Tibial nerve (tissue), 4 donors: ENCODE measurements around the gene SIRT7. TPM values are rescaled to one million over a fixed set of nuclear protein-coding genes. Genes with fewer than 3 reads are reported as not detected.
"Not testable (repeated sequence)": the region's sequence is repeated elsewhere in the genome, so short reads cannot be mapped to it uniquely, and the experiment has no call there.

ENCODE experiments used
- DNase-seq, 2 donors: peaks; one replicate each; pipeline ENCODE4 v3.0.0-alpha.2; 2019; ENCODE audit warnings: low spot score in 2 of 2
- H3K27ac ChIP-seq, 4 donors: fragments of 200-600 bp; sonication (generic) in 3 of 4; one replicate each; pipeline ENCODE4 v1.5.1; 2017 to 2019; ENCODE audit warnings: mild to moderate bottlenecking in 1 of 4
- H3K27me3 ChIP-seq, 2 donors: fragments of 200-600 bp; sonication (generic) in 1 of 2; one replicate each; pipeline versions ENCODE4 v1.5.1 to v1.6.0; 2017 to 2019
- H3K36me3 ChIP-seq, 3 donors: fragments of 200-600 bp; sonication (generic); one replicate each; pipeline ENCODE4 v1.5.1; 2018 to 2019
- H3K4me1 ChIP-seq, 4 donors: fragments of 200-600 bp; sonication (generic) in 3 of 4; one replicate each; pipeline ENCODE4 v1.5.1; 2017 to 2019
- H3K4me3 ChIP-seq, 4 donors: fragments of 200-600 bp; sonication (generic) in 3 of 4; one replicate each; pipeline ENCODE4 v1.5.1; 2017 to 2019; ENCODE audit warnings: mild to moderate bottlenecking in 1 of 4, moderate library complexity in 1 of 4
- H3K9me3 ChIP-seq, 4 donors: fragments of 200-600 bp; sonication (generic) in 3 of 4; one replicate each; pipeline ENCODE4 v1.5.1; 2017 to 2019
- CTCF ChIP-seq, 5 experiments: fragments of 200-600 bp in 3 of 5; fragments of 450-650 bp in 2 of 5; sonication (generic) in 3 of 5; IDR thresholded peaks; one replicate each; pipeline ENCODE4 v1.5.1; 2016 to 2019; ENCODE audit warnings: antibody characterized with exemption in 5 of 5, mild to moderate bottlenecking in 3 of 5, moderate library complexity in 2 of 5
- EP300 ChIP-seq, 2 donors: sonication (generic); formaldehyde crosslinking; IDR thresholded peaks; one replicate each; pipeline ENCODE4 v1.6.1; 2017; ENCODE audit warnings: antibody characterized with exemption in 2 of 2, mild to moderate bottlenecking in 1 of 2
- POLR2A ChIP-seq, 2 donors: fragments of 450-650 bp; IDR thresholded peaks; one replicate each; pipeline ENCODE4 v1.6.1; 2017; ENCODE audit warnings: antibody characterized with exemption in 2 of 2, mild to moderate bottlenecking in 2 of 2, moderate library complexity in 2 of 2
- WGBS, 2 donors: methylation state at CpG; one replicate each; pipeline ENCODE4 v1.1.5; 2018; 5-methylcytosine and 5-hydroxymethylcytosine counted together
- total RNA-seq, 4 donors: library from RNA; depleted of rRNA; stranded (reverse); fragments of >200 nt; gene quantifications; one replicate each; pipeline ENCODE4 v1.1.0, GENCODE V29; 2016

Gene SIRT7
- total RNA-seq, 4 donors from 2014 or later = 22.3 to 42.2 (median 30.7) TPM

- DNase-seq = no peak
- no peaks in the 10 kb centered on the region for H3K9me3 ChIP-seq
- H3K36me3 ChIP-seq = peaks cover 0 to 36% (median 3%) of the 10 kb centered on the region in 3 donors
- WGBS, 2 donors = 87 to 88% methylated on average over 52 to 57 of the region's 58 CpGs
- peak overlapping the region in 2 of 4 donors; percentile 26 to 34 for H3K4me3 ChIP-seq
- peaks cover 0 to 66% (median 38%) of the 10 kb centered on the region in 4 donors for H3K4me1 ChIP-seq
- TF ChIP-seq POLR2A (IDR thresholded peaks at IDR 0.05) (no peak), CTCF (IDR thresholded peaks at IDR 0.05) (no peak), EP300 (IDR thresholded peaks at IDR 0.05) (no peak)
- peak overlapping the region in 3 of 4 donors; percentile 39 to 62 (median 56) for H3K27ac ChIP-seq
- H3K27me3 ChIP-seq = no peaks in the 10 kb centered on the region
Observed at GRCh38 chr17:81922566-81923301, 4.8 kb upstream of the SIRT7 start.

GRCh38 chr17:81921996-81922565, 4.1 kb upstream of the SIRT7 start:
- Histone ChIP-seq H3K27ac (no peak overlapping the region), H3K4me1 (peaks cover 0 to 70% (median 42%) of the 10 kb centered on the region in 4 donors)
- no peak for TF ChIP-seq CTCF (IDR thresholded peaks at IDR 0.05)
- TF ChIP-seq POLR2A (IDR thresholded peaks at IDR 0.05) = no peak
- no peak for TF ChIP-seq EP300 (IDR thresholded peaks at IDR 0.05)

GRCh38 chr17:81921537-81921862, 3.5 kb upstream of the SIRT7 start:
- Histone ChIP-seq H3K27me3 (no peaks in the 10 kb centered on the region), H3K36me3 (peaks cover 0 to 36% (median 3%) of the 10 kb centered on the region in 3 donors), H3K27ac (no peak overlapping the region), H3K4me1 (peaks cover 0 to 72% (median 47%) of the 10 kb centered on the region in 4 donors), H3K9me3 (no peaks in the 10 kb centered on the region), H3K4me3 (no peak overlapping the region)
- TF ChIP-seq CTCF (IDR thresholded peaks at IDR 0.05) (no peak), EP300 (IDR thresholded peaks at IDR 0.05) (no peak), POLR2A (IDR thresholded peaks at IDR 0.05) (no peak)
- DNase-seq = no peak
- 70 to 85% methylated on average over 3 of the region's 3 CpGs for WGBS, 2 donors

More at GRCh38 chr17:81921996-81922565, 4.1 kb upstream of the SIRT7 start:
- no peaks in the 10 kb centered on the region for H3K9me3 ChIP-seq
- H3K36me3 ChIP-seq = peaks cover 0 to 36% (median 3%) of the 10 kb centered on the region in 3 donors
- 92 to 93% methylated on average over 23 of the region's 23 CpGs for WGBS, 2 donors
- H3K27me3 ChIP-seq = no peaks in the 10 kb centered on the region
- no peak overlapping the region for H3K4me3 ChIP-seq
- no peak for DNase-seq

GRCh38 chr17:81920612-81921536, 2.9 kb upstream of the SIRT7 start:
- 74 to 79% methylated on average over 29 to 33 of the region's 33 CpGs for WGBS, 2 donors
- DNase-seq = no peak
- Histone ChIP-seq H3K36me3 (peaks cover 0 to 38% (median 3%) of the 10 kb centered on the region in 3 donors), H3K9me3 (no peaks in the 10 kb centered on the region), H3K27ac (no peak overlapping the region), H3K4me1 (peaks cover 0 to 71% (median 45%) of the 10 kb centered on the region in 4 donors), H3K27me3 (no peaks in the 10 kb centered on the region), H3K4me3 (no peak overlapping the region)
- TF ChIP-seq POLR2A (IDR thresholded peaks at IDR 0.05) = no peak

- Histone ChIP-seq H3K9me3 (no peaks in the 10 kb centered on the region), H3K27me3 (no peaks in the 10 kb centered on the region), H3K4me3 (no peak overlapping the region), H3K27ac (peak overlapping the region in 1 of 4 donors; percentile 86), H3K4me1 (peaks cover 0 to 53% (median 30%) of the 10 kb centered on the region in 4 donors), H3K36me3 (peaks cover 0 to 56% (median 14%) of the 10 kb centered on the region in 3 donors)
- TF ChIP-seq POLR2A (IDR thresholded peaks at IDR 0.05) (no peak), EP300 (IDR thresholded peaks at IDR 0.05) (no peak), CTCF (IDR thresholded peaks at IDR 0.05) (no peak)
- 78 to 84% methylated on average over 14 to 15 of the region's 15 CpGs for whole genome bisulfite sequencing, 2 donors
- no peak for DNase-seq
Observed at GRCh38 chr17:81918832-81919545, 1.0 kb upstream of the SIRT7 start.

GRCh38 chr17:81918333-81918669, 325 bp upstream of the SIRT7 start:
- DNase-seq, H3K9me3 ChIP-seq, H3K27me3 ChIP-seq: not testable (repeated sequence)
- 28 to 30% methylated on average over 9 of the region's 9 CpGs for WGBS, 2 donors
- Histone ChIP-seq H3K4me3 (peak overlapping the region; percentile 57 to 97 (median 70)), H3K27ac (peak overlapping the region in 3 of 4 donors; percentile 44 to 86 (median 76)), H3K36me3 (peaks cover 0 to 63% (median 14%) of the 10 kb centered on the region in 3 donors), H3K4me1 (peaks cover 0 to 46% (median 24%) of the 10 kb centered on the region in 4 donors)
